GM12864 (cell line): ENCODE data around the gene SUMO3.

Experiments
- DNase-seq: peaks from one replicate; pipeline ENCODE4 v3.0.0-alpha.2; 2011; ENCODE audit warnings: low read depth
- H3K4me3 ChIP-seq: 2 replicates; pipeline ENCODE4 v1.5.1; 2011; ENCODE audit warnings: mild to moderate bottlenecking, low read depth, low read length, control low read depth
- TF ChIP-seq, protein P1 (sequence below): IDR thresholded peaks from 2 replicates; pipeline ENCODE4 v1.5.1; 2011; ENCODE audit warnings: low read depth, mild to moderate bottlenecking, moderate library complexity, low read length, control low read depth, inconsistent platforms; ENCODE audit errors: missing control alignments

SUMO3 gene

DNA sequence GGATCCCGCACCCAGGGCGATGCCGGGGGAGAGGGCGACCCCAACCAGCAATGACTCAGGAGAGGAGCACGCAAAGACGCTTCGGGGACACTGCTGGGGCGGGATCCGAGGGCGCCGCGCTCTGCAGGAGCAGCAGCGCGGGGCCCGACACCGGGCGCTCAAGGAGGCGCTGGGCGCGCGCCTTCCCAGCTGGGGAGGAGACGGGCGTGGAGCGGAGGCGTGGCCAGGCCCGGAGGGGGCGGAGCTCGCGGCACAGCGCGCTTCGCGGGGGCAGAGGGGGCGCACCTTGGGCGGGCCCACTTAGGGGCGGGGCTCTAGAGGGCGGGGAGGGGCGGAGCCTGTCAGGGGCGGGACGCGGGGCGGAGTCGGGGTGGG is 369 bp downstream of the SUMO3 start:
- H3K4me3 ChIP-seq = peak overlapping the region; percentile 77
- peak; percentile 46 for DNase-seq
- TF ChIP-seq, protein P1, sequence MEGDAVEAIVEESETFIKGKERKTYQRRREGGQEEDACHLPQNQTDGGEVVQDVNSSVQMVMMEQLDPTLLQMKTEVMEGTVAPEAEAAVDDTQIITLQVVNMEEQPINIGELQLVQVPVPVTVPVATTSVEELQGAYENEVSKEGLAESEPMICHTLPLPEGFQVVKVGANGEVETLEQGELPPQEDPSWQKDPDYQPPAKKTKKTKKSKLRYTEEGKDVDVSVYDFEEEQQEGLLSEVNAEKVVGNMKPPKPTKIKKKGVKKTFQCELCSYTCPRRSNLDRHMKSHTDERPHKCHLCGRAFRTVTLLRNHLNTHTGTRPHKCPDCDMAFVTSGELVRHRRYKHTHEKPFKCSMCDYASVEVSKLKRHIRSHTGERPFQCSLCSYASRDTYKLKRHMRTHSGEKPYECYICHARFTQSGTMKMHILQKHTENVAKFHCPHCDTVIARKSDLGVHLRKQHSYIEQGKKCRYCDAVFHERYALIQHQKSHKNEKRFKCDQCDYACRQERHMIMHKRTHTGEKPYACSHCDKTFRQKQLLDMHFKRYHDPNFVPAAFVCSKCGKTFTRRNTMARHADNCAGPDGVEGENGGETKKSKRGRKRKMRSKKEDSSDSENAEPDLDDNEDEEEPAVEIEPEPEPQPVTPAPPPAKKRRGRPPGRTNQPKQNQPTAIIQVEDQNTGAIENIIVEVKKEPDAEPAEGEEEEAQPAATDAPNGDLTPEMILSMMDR = no peak

DNA sequence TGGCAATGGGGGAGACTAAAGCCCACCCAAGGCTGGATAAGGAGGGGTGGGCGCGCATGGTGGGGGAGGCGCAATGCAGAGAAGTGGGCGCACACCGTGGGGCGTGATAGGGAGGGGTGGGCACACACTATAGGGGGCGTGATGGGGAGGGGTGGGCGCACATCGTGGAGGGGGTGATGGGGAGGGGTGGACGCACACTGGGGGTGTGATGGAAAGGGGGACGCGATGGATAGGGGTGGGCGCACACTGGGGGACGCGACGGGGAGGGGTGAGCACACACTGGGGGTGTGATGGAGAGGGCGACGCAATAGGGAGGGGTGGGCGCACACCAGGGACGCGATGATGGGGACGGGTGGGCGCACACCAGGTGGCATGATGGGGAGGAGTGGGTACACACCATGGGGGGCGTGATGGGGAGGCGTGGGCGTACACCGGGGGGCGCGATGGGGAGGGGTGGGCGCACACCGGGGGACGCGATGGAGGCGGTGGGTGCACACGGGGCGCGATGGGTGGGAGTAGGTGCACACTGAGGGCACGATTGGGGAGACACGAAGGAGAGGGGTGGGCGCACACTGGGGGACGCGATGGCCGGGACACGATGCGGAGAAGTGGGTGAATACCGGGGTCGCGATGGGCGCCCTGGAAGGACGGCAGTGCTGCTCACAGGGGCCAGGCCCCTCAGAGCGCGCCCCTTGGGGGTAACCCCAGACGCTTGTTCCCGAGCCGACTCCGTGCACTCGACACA is 929 bp downstream of the SUMO3 start:
- H3K4me3 ChIP-seq = peak overlapping the region; percentile 77
- TF ChIP-seq, protein P1 = no peak
- no peak for DNase-seq

DNA sequence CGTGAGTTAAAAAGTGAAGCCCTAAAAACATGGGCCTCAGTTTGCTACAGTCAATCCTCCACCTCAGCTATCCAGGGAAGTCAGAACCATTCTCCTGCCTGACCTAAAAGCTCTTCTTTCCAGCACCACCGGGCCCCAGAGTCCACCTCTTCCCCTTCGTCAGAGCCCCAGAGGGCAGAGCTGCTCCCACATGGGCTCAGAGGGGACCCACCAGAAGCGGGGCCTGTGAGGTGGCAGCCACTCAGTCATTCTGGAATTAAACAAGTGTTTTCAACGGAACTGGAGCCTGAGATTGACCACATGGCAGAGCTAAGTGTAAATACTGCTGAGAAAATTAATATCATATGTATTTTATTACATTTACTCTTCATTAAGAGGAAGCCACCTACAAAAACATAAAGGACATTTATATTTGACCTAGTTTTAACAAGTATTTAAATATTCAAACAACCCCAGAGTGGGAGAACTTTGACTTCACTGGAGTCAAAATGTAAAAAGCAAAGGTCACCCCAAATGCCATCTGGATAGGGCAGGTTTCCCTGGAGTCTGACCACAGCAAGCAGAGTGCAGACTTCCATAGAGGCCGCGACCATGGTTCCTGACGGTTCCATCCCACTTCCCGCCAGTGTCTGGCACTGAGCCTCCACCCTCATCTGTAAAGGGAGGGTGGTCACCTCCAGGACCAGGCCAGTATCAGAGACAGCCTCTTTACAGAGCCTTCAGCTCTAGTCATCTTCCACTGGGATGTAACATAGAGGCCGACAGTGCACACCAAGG is 1.8 kb downstream of the SUMO3 start:
- TF ChIP-seq, protein P1 = no peak
- no peak for DNase-seq
- H3K4me3 ChIP-seq = no peak overlapping the region

DNA sequence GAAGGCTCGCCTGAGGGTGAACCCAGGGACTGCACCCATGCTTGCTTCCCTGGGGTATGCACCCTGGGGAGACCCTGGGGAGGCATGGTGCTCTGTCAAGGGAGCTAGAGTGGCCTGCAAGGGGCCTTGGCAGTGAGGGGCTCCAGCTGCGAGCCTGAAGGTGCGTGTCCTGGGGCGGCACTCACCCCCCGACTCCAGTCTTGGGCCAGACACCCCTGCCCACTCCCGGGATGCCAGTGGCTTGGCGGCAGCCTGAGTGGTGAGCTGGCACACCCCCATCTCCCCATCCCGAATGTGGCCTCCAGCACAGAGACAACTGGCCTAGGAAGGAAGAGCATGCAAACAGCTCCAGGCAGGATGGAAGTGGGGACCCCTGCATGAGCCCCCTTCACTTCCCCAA is 2.6 kb downstream of the SUMO3 start:
- no peak overlapping the region for H3K4me3 ChIP-seq
- DNase-seq = no peak
- TF ChIP-seq, protein P1 = no peak

DNA sequence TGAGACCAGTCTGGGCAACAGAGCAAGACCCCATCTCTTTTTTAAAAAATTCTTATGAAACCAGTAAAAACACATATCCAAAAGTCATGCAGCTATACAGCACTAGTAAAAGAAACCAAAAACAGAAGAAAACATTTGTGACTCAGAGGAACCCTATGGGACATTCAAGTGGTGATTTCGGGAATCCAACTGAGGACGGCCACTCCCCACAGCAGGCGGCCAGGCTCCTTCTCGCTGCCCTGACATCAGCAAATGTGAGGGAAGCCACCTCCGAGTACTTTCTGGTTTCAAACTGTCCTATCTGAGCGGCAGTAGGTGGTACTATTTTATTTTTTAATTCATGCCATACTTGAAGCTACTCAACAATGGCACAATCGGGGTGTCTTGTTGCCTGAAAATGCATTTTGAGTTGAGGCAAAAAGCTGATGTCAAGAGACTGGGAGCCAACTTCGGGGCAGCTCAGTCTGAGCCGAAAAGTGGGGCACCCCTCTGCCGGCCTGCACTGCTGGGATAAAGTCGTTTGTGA is 3.3 kb downstream of the SUMO3 start:
- DNase-seq = no peak
- TF ChIP-seq, protein P1 = no peak
- H3K4me3 ChIP-seq = no peak overlapping the region

DNA sequence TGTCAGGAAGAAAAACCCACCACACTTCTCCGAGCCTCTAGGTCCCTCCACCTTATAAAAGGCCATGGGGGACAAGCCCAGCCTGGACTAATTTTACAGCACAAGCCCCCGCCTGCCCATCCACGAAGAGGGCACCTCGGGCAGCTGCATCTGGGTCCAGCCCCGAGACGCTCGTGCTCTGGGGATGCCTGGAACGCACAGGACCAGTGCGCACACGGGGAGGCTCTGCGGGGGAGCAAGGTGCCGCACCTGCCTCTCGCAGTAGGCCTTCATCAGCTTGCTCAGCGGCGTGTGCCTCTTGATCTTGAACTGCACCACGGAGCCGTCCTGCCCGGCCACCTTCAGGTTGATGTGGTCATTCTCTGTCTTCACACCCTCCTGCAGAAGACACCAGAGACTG is 4.1 kb downstream of the SUMO3 start:
- TF ChIP-seq, protein P1 = no peak
- DNase-seq = no peak
- H3K4me3 ChIP-seq = no peak overlapping the region
